ENCODE results near the gene ATP2C2. TPM values are rescaled to one million over a fixed set of nuclear protein-coding genes. Genes with fewer than 3 reads are reported as not detected.

ATP2C2 gene
- total RNA-seq, 1 experiment from 2014 or later: 20.3 TPM

DNA sequence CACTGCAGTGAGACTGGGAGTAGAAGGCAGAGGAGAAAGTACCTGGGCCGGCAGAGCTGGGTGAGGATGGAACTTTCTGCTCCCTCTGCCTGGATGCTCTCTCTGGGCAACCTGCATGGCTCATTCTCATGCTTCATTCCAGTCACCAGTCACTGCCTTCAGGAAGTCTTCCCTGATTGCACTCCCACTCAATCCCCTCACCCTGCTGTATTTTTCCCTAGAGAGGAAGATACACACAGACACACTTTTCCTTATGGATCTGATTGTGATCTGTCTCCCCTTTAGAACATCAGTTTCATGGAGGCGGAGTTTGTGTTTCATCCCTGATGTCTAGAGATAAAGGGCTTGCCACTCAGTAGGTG, 91.2 kb downstream of the ATP2C2 start:
- no peak for DNase-seq (ENCODE audit: low read depth, low spot score)
- no peaks in the 10 kb centered on the region for H3K9me2 ChIP-seq (ENCODE audit: insufficient read depth)
- H3K27me3 ChIP-seq (ENCODE audit: insufficient read depth, low read length): no peaks in the 10 kb centered on the region
- no peak for TF ChIP-seq YY1 (IDR thresholded peaks at IDR 0.05; ENCODE audit: extremely low read depth, insufficient replicate concordance, low read depth, low read length)
- no peak for TF ChIP-seq EGR1 (IDR thresholded peaks at IDR 0.05; ENCODE audit: low read depth)
- no peak for TF ChIP-seq POLR2A (IDR thresholded peaks at IDR 0.05; ENCODE audit: borderline replicate concordance, extremely low read depth, insufficient read depth, insufficient read length)
- TF ChIP-seq EZH2 (IDR thresholded peaks at IDR 0.05): no peak
- TF ChIP-seq, protein P1, sequence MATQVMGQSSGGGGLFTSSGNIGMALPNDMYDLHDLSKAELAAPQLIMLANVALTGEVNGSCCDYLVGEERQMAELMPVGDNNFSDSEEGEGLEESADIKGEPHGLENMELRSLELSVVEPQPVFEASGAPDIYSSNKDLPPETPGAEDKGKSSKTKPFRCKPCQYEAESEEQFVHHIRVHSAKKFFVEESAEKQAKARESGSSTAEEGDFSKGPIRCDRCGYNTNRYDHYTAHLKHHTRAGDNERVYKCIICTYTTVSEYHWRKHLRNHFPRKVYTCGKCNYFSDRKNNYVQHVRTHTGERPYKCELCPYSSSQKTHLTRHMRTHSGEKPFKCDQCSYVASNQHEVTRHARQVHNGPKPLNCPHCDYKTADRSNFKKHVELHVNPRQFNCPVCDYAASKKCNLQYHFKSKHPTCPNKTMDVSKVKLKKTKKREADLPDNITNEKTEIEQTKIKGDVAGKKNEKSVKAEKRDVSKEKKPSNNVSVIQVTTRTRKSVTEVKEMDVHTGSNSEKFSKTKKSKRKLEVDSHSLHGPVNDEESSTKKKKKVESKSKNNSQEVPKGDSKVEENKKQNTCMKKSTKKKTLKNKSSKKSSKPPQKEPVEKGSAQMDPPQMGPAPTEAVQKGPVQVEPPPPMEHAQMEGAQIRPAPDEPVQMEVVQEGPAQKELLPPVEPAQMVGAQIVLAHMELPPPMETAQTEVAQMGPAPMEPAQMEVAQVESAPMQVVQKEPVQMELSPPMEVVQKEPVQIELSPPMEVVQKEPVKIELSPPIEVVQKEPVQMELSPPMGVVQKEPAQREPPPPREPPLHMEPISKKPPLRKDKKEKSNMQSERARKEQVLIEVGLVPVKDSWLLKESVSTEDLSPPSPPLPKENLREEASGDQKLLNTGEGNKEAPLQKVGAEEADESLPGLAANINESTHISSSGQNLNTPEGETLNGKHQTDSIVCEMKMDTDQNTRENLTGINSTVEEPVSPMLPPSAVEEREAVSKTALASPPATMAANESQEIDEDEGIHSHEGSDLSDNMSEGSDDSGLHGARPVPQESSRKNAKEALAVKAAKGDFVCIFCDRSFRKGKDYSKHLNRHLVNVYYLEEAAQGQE (IDR thresholded peaks at IDR 0.05; ENCODE audit: low read depth): no peak
- TF ChIP-seq, protein P2, sequence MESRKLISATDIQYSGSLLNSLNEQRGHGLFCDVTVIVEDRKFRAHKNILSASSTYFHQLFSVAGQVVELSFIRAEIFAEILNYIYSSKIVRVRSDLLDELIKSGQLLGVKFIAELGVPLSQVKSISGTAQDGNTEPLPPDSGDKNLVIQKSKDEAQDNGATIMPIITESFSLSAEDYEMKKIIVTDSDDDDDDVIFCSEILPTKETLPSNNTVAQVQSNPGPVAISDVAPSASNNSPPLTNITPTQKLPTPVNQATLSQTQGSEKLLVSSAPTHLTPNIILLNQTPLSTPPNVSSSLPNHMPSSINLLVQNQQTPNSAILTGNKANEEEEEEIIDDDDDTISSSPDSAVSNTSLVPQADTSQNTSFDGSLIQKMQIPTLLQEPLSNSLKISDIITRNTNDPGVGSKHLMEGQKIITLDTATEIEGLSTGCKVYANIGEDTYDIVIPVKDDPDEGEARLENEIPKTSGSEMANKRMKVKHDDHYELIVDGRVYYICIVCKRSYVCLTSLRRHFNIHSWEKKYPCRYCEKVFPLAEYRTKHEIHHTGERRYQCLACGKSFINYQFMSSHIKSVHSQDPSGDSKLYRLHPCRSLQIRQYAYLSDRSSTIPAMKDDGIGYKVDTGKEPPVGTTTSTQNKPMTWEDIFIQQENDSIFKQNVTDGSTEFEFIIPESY (IDR thresholded peaks at IDR 0.05; ENCODE audit: extremely low read depth, insufficient replicate concordance, low read length): no peak
- TF ChIP-seq ELF1 (IDR thresholded peaks at IDR 0.05; ENCODE audit: borderline replicate concordance, low read depth): no peak
- no peak for TF ChIP-seq TCF7L2 (IDR thresholded peaks at IDR 0.05; ENCODE audit: borderline replicate concordance, extremely low read depth, insufficient read depth, insufficient read length)
- no peak for TF ChIP-seq SP1 (IDR thresholded peaks at IDR 0.05; ENCODE audit: low read depth)
- no peak for TF ChIP-seq CBX3 (IDR thresholded peaks at IDR 0.05; ENCODE audit: low read depth)
- no peak for TF ChIP-seq SRF (IDR thresholded peaks at IDR 0.05; ENCODE audit: low read depth)
- TF ChIP-seq, protein P3, sequence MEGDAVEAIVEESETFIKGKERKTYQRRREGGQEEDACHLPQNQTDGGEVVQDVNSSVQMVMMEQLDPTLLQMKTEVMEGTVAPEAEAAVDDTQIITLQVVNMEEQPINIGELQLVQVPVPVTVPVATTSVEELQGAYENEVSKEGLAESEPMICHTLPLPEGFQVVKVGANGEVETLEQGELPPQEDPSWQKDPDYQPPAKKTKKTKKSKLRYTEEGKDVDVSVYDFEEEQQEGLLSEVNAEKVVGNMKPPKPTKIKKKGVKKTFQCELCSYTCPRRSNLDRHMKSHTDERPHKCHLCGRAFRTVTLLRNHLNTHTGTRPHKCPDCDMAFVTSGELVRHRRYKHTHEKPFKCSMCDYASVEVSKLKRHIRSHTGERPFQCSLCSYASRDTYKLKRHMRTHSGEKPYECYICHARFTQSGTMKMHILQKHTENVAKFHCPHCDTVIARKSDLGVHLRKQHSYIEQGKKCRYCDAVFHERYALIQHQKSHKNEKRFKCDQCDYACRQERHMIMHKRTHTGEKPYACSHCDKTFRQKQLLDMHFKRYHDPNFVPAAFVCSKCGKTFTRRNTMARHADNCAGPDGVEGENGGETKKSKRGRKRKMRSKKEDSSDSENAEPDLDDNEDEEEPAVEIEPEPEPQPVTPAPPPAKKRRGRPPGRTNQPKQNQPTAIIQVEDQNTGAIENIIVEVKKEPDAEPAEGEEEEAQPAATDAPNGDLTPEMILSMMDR (IDR thresholded peaks at IDR 0.05 in 2 of 3, conservative IDR thresholded peaks at IDR 0.05 in 1 of 3; ENCODE audit: borderline replicate concordance in 1 of 3, insufficient read depth in 1 of 3, low read depth in 2 of 3, low read length in 2 of 3): no peak
- TF ChIP-seq, protein P4, sequence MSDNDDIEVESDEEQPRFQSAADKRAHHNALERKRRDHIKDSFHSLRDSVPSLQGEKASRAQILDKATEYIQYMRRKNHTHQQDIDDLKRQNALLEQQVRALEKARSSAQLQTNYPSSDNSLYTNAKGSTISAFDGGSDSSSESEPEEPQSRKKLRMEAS (IDR thresholded peaks at IDR 0.05): no peak
- no peak for TF ChIP-seq ZNF274 (IDR thresholded peaks at IDR 0.05; ENCODE audit: low read depth, low read length)
- TF ChIP-seq FOSL1 (IDR thresholded peaks at IDR 0.05; ENCODE audit: low read depth): no peak
- TF ChIP-seq ZFX (IDR thresholded peaks at IDR 0.05): no peak
- H4K20me1 ChIP-seq (ENCODE audit: insufficient read depth): no peaks in the 10 kb centered on the region
- no TSS peak for BruUV-seq (replicated peaks)
- H3K4me2 ChIP-seq (ENCODE audit: low read length): no peak overlapping the region
- no peak overlapping the region for H3K27ac ChIP-seq (ENCODE audit: low read depth, low read length)
- H3K4me1 ChIP-seq (ENCODE audit: control insufficient read depth in 1 of 2, insufficient read depth in 2 of 2, low read length in 2 of 2): no peaks in the 10 kb centered on the region
- H3K36me3 ChIP-seq (ENCODE audit: control insufficient read depth in 1 of 2, insufficient read depth in 2 of 2, low read length in 2 of 2): peaks cover 0 to 4% of the 10 kb centered on the region in 2 experiments; a peak in 2 of 4 replicates
- ChIA-PET POLR2A (no interaction called here), RAD21 (ENCODE audit: low non-redundant PET in 1 of 2, low total read pairs in 2 of 2, uncharacterized antibody in 2 of 2, unreplicated experiment in 2 of 2) (no interaction called here), CTCF (no interaction called here)
- H3K9ac ChIP-seq (ENCODE audit: low read length): no peak overlapping the region
- ATAC-seq: no peak
- H3K4me3 ChIP-seq (replicated peaks in 1 of 2; ENCODE audit: low read depth in 1 of 2, low read length in 2 of 2): no peak overlapping the region
- no peaks in the 10 kb centered on the region for H3K79me2 ChIP-seq (ENCODE audit: insufficient read depth, low read length)
- no peak overlapping the region for H2AFZ ChIP-seq (ENCODE audit: low read depth, low read length, poor library complexity, severe bottlenecking)
- H3K9me3 ChIP-seq (ENCODE audit: control insufficient read depth in 1 of 2, insufficient read depth in 1 of 2, low read depth in 1 of 2, low read length in 2 of 2): no peaks in the 10 kb centered on the region
- intact Hi-C loops (cut with micrococcal nuclease): no loop called here

All from HCT116 (cell line).